GM12873 (cell line): ENCODE measurements around the gene SYTL1.

Source experiments
- TF ChIP-seq, protein P1 (sequence below): IDR thresholded peaks from 2 replicates; pipeline ENCODE4 v1.5.1; 2012; ENCODE audit warnings: low read depth, mild to moderate bottlenecking, moderate library complexity, low read length, control low read depth; ENCODE audit not compliant: insufficient read depth; ENCODE audit errors: missing control alignments

Gene SYTL1

DNA sequence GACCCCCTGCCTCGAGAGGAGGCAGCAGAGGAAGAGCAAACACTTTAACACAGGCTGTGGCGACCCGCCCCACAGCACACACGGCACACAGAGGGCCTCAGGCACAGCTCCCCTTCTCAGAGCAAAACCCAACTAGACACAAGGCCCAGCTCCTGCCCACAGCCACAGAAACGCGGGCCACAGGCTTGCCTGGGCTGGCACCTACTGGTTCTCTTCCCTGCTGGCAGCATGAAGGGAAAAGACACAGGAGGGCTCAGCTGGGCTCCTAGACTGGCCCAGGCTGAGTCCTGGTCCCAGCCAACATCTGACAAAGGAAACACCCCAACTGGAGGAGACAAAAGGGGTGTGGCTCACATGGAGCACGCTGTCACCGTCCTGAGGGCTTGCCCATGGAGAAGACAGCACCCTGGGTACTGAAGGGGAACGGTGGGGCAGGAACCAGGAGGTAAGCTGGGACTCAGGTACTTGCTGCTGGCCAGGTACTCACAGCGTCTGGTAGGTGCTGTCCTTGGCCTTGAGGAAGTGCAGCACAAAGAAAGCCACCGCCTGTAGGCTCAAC lies 37.8 kb downstream of the SYTL1 start:
- TF ChIP-seq, protein P1, sequence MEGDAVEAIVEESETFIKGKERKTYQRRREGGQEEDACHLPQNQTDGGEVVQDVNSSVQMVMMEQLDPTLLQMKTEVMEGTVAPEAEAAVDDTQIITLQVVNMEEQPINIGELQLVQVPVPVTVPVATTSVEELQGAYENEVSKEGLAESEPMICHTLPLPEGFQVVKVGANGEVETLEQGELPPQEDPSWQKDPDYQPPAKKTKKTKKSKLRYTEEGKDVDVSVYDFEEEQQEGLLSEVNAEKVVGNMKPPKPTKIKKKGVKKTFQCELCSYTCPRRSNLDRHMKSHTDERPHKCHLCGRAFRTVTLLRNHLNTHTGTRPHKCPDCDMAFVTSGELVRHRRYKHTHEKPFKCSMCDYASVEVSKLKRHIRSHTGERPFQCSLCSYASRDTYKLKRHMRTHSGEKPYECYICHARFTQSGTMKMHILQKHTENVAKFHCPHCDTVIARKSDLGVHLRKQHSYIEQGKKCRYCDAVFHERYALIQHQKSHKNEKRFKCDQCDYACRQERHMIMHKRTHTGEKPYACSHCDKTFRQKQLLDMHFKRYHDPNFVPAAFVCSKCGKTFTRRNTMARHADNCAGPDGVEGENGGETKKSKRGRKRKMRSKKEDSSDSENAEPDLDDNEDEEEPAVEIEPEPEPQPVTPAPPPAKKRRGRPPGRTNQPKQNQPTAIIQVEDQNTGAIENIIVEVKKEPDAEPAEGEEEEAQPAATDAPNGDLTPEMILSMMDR, result no peak

DNA sequence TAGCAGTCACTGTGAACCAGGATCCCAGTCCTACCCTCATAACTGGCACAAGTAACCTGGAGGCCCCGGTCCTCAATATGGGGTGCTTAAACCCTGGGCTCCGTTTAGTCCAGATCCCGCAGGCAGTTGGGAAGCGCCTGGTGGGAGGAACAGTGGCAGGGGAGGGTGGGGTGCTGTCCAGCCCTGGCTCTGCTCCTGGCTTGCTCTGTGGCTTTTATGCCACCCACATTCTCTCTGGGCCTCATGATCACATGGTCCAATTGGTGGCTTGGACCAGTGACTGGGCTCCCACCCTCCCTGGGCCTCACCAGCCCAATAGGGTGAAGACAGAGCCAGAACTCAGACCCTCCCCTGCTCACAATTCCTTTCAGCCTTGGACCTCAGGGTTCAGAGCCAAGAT lies 38.4 kb downstream of the SYTL1 start:
- TF ChIP-seq, protein P1, result no peak

- TF ChIP-seq, protein P1, result no peak
Observed at GRCh38 chr1:27380766-27381733, 39.2 kb downstream of the SYTL1 start.

GRCh38 chr1:27381969-27382762 lies 40.3 kb downstream of the SYTL1 start:
- TF ChIP-seq, protein P1, result no peak

- TF ChIP-seq, protein P1, result no peak
Observed at GRCh38 chr1:27383039-27383605, 41.3 kb downstream of the SYTL1 start, which contains the start of gene CD164L2. TSS of gene CD164L2 (minus strand) at chr1:27383333. CDS start at chr1:27383239, 94 bp downstream.

DNA sequence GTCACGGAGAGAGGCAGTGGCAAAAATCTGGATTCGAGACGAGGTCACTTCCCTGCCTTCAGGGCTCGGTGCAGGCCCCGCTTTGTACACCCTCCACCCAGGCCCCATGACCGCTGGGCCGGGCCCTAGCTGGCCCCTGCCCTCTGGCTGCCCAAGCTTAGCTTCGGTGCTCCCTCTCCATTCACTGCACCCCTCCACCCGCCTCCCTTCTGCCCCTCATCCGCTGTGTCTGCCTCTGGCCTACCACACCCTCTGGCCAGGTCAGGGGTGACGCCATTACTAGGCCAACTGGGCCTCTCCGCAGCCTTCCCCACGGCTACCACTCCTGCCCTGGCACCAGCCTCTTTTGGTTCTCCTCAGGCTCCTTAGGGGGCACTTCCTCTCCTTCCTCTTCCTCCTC lies 41.8 kb downstream of the SYTL1 start:
- TF ChIP-seq, protein P1, result no peak
